CD14-positive monocyte (primary cell): ENCODE results near the gene PPP1R1C. TPM values are rescaled to one million over a fixed set of nuclear protein-coding genes. Genes with fewer than 3 reads are reported as not detected.

Experiments used
- DNase-seq, 3 donors: peaks; one replicate each; pipeline ENCODE4 v3.0.0-alpha.2; 2011 to 2022
- H2AFZ ChIP-seq: 2 replicates; pipeline ENCODE4 v1.6.0; 2012; ENCODE audit warnings: mild to moderate bottlenecking, low read depth, low read length, inconsistent platforms; ENCODE audit not compliant: insufficient read depth, poor library complexity, severe bottlenecking
- H3K27ac ChIP-seq, 2 donors: 1 replicate in 1 of 2; 2 replicates in 1 of 2; pipeline ENCODE4 v1.5.1; 2012 to 2013; ENCODE audit warnings: low read length in 2 of 2, control low read depth in 1 of 2, inconsistent platforms in 1 of 2, low read depth in 1 of 2, mild to moderate bottlenecking in 1 of 2
- H3K27me3 ChIP-seq, 2 donors: one replicate each; pipeline versions ENCODE4 v1.6.0 to v1.6.1; 2011 to 2013; ENCODE audit warnings: low read length in 2 of 2; ENCODE audit not compliant: control insufficient read depth in 2 of 2, insufficient read depth in 2 of 2
- H3K36me3 ChIP-seq, 2 donors: replicated peaks in 1 of 2; 1 replicate in 1 of 2; 2 replicates in 1 of 2; pipeline versions ENCODE4 v1.5.1 to v1.6.1; 2012 to 2013; ENCODE audit warnings: low read length in 2 of 2, control low read depth in 1 of 2, inconsistent platforms in 1 of 2, mild to moderate bottlenecking in 1 of 2; ENCODE audit not compliant: insufficient read depth in 2 of 2, control insufficient read depth in 1 of 2
- H3K4me1 ChIP-seq, 2 donors: 1 replicate in 1 of 2; 2 replicates in 1 of 2; pipeline versions ENCODE4 v1.5.1 to v1.6.1; 2012 to 2013; ENCODE audit warnings: low read length in 2 of 2, control low read depth in 1 of 2, inconsistent platforms in 1 of 2, mild to moderate bottlenecking in 1 of 2, moderate library complexity in 1 of 2; ENCODE audit not compliant: insufficient read depth in 2 of 2, control insufficient read depth in 1 of 2
- H3K4me2 ChIP-seq: replicated peaks from 2 replicates; pipeline ENCODE3; 2012; ENCODE audit warnings: low read length, moderate library complexity, mild to moderate bottlenecking; ENCODE audit not compliant: poor library complexity, severe bottlenecking; ENCODE audit errors: extremely low read depth
- H3K4me3 ChIP-seq, 3 experiments: fragments of 200-600 bp in 1 of 3; sonication (generic) in 1 of 3; replicated peaks in 1 of 3; 1 replicate in 2 of 3; 2 replicates in 1 of 3; pipeline ENCODE4 v1.5.1; 2011 to 2013; ENCODE audit warnings: low read length in 3 of 3, mild to moderate bottlenecking in 3 of 3, control low read depth in 2 of 3, low read depth in 2 of 3, inconsistent platforms in 1 of 3, moderate library complexity in 1 of 3
- H3K79me2 ChIP-seq: 2 replicates; pipeline ENCODE4 v1.6.0; 2012; ENCODE audit warnings: mild to moderate bottlenecking, control low read depth, inconsistent platforms, low read length, moderate library complexity; ENCODE audit not compliant: insufficient read depth
- H3K9ac ChIP-seq: 2 replicates; pipeline ENCODE4 v1.6.0; 2017; ENCODE audit warnings: low read length, mild to moderate bottlenecking; ENCODE audit not compliant: insufficient read depth, poor library complexity, severe bottlenecking
- H3K9me3 ChIP-seq, 2 donors: replicated peaks in 1 of 2; 1 replicate in 1 of 2; 2 replicates in 1 of 2; pipeline versions ENCODE4 v1.5.1 to v1.6.1; 2012 to 2013; ENCODE audit warnings: low read length in 2 of 2, control low read depth in 1 of 2; ENCODE audit not compliant: control insufficient read depth in 1 of 2, insufficient read depth in 1 of 2
- H4K20me1 ChIP-seq: 2 replicates; pipeline ENCODE4 v1.6.0; 2012; ENCODE audit warnings: mild to moderate bottlenecking, low read length, control low read depth, moderate library complexity; ENCODE audit not compliant: insufficient read depth
- H3K27ac Mint-ChIP-seq, 7 donors: one replicate each; pipeline ENCODE4 v1.8.0; 2020; ENCODE audit warnings: mild to moderate bottlenecking in 7 of 7, mixed read lengths in 7 of 7, moderate library complexity in 6 of 7, inconsistent platforms in 2 of 7
- H3K27me3 Mint-ChIP-seq, 3 donors: one replicate each; pipeline ENCODE4 v1.8.0; 2021 to 2022; ENCODE audit warnings: low read depth in 3 of 3, mild to moderate bottlenecking in 3 of 3, mixed read lengths in 3 of 3, moderate library complexity in 3 of 3, inconsistent platforms in 1 of 3
- H3K36me3 Mint-ChIP-seq, 2 donors: one replicate each; pipeline ENCODE4 v1.8.0; 2020; ENCODE audit warnings: mixed read lengths in 2 of 2, inconsistent platforms in 1 of 2, mild to moderate bottlenecking in 1 of 2
- H3K4me1 Mint-ChIP-seq: one replicate; pipeline ENCODE4 v1.8.0; 2020; ENCODE audit warnings: mild to moderate bottlenecking, mixed read lengths
- H3K4me3 Mint-ChIP-seq, 2 donors: one replicate each; pipeline ENCODE4 v1.8.0; 2020; ENCODE audit warnings: mild to moderate bottlenecking in 2 of 2, mixed read lengths in 2 of 2, moderate library complexity in 1 of 2
- H3K9me3 Mint-ChIP-seq, 7 donors: one replicate each; pipeline ENCODE4 v1.8.0; 2020 to 2022; ENCODE audit warnings: mixed read lengths in 7 of 7, mild to moderate bottlenecking in 6 of 7, moderate library complexity in 6 of 7, inconsistent platforms in 2 of 7
- WGBS: methylation state at CpG from one replicate; pipeline ENCODE4 v1.1.5; 2013; ENCODE audit warnings: missing lambda C conversion rate; ENCODE audit not compliant: insufficient coverage; 5-methylcytosine and 5-hydroxymethylcytosine counted together
- intact Hi-C, 2 donors: fragments of 100-400 bp; cut with micrococcal nuclease; formaldehyde crosslinking; loops; one replicate each; pipeline versions ENCODE4 v1.15.0 to v1.15.1; 2023
- polyA plus RNA-seq, 3 donors: library from polyadenylated mRNA; depleted of rRNA in 1 of 3; unstranded in 2 of 3; stranded (reverse) in 1 of 3; fragments of 300-500 nt in 2 of 3; fragments of >200 nt in 1 of 3; fragmentation: Illumina TruSeq in 2 of 3; gene quantifications; 1 replicate in 2 of 3; 2 replicates in 1 of 3; pipeline ENCODE4 v1.2.3, GENCODE V29; 2012 to 2021
- TF ChIP-seq, protein P1 (sequence below): fragments of 200-600 bp; IDR thresholded peaks from one replicate; pipeline ENCODE4 v1.8.0; 2022; ENCODE audit warnings: antibody characterized with exemption, mild to moderate bottlenecking

The PPP1R1C gene
- polyA plus RNA-seq, 3 donors, result not detected

DNA sequence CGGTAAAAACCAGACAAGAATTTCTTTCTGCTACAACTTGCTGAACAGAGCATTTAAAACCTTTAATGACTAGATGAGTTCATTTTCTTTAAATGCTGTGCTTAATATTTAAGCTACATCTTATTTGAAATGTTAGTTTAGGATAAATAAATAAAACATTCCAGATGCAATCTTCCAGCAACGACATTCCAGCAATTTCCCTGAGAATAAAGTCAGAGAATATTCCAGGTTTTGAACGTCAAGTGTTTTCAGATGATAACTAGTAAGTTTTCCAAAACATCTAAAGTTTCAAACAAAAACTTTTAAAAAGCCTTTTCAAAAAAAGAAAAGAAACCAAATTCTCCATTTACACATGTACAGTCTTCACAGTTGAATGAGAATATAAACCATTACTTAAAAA lies 104.8 kb downstream of the PPP1R1C start:
- TF ChIP-seq, protein P1, sequence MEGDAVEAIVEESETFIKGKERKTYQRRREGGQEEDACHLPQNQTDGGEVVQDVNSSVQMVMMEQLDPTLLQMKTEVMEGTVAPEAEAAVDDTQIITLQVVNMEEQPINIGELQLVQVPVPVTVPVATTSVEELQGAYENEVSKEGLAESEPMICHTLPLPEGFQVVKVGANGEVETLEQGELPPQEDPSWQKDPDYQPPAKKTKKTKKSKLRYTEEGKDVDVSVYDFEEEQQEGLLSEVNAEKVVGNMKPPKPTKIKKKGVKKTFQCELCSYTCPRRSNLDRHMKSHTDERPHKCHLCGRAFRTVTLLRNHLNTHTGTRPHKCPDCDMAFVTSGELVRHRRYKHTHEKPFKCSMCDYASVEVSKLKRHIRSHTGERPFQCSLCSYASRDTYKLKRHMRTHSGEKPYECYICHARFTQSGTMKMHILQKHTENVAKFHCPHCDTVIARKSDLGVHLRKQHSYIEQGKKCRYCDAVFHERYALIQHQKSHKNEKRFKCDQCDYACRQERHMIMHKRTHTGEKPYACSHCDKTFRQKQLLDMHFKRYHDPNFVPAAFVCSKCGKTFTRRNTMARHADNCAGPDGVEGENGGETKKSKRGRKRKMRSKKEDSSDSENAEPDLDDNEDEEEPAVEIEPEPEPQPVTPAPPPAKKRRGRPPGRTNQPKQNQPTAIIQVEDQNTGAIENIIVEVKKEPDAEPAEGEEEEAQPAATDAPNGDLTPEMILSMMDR, result no peak
- intact Hi-C loops, result no loop called here
- H3K27ac ChIP-seq, result no peak overlapping the region
- Mint-ChIP-seq H3K4me1 (no peaks in the 10 kb centered on the region), H3K27ac (no peak overlapping the region), H3K4me3 (no peak overlapping the region), H3K9me3 (peaks cover 2 to 18% (median 11%) of the 10 kb centered on the region in 7 donors), H3K36me3 (no peaks in the 10 kb centered on the region), H3K27me3 (peaks cover 0 to 1% (median 1%) of the 10 kb centered on the region in 3 donors)
- H3K79me2 ChIP-seq, result no peaks in the 10 kb centered on the region
- WGBS, result no CpG with 5 or more reads among the region's 3 CpGs
- H3K4me2 ChIP-seq, result no peak overlapping the region
- H3K36me3 ChIP-seq, result no peaks in the 10 kb centered on the region
- no peaks in the 10 kb centered on the region for H3K27me3 ChIP-seq
- no peaks in the 10 kb centered on the region for H4K20me1 ChIP-seq
- H2AFZ ChIP-seq, result no peak overlapping the region
- no peak overlapping the region for H3K4me3 ChIP-seq
- no peak for DNase-seq
- no peaks in the 10 kb centered on the region for H3K4me1 ChIP-seq
- no peak overlapping the region for H3K9ac ChIP-seq
- H3K9me3 ChIP-seq, result peaks cover 0 to 6% of the 10 kb centered on the region in 2 donors

DNA sequence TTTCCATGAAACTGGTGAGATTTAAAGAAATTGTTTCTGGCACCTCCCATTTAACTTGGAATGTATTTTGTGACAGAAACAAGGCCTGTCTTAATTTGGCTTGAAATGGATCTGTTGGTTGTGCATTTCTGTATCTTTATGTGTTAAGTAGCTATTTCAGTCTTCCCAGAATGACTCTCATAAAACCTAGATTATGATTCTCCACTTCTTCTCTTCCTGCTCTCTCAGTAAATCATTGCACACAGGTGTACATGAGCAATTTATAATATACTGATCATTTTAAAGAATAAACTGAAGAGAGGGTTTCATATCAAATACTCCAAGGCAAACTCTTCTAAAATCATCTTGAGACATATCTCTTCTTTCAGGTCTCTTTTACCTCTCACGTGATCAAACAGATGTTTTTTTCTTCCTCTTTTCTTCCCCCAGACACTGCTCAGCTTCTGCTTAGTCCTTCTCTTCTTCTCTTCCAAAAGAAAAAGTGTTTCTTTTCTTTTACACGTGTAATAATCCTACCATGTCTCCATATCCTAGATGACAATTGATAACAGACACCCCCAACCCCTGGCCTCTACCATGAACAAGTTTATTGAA lies 112.0 kb downstream of the PPP1R1C start:
- intact Hi-C loops, result no loop called here
- H3K4me3 Mint-ChIP-seq, result no peak overlapping the region
- no peak for DNase-seq

More for the DNA sequence above, 112.0 kb downstream of the PPP1R1C start:
- no peak overlapping the region for H3K27ac Mint-ChIP-seq
- WGBS, result 0% methylated on average over 1 of the region's 2 CpGs
- Histone ChIP-seq H3K4me2 (no peak overlapping the region), H3K4me1 (no peaks in the 10 kb centered on the region), H3K27me3 (no peaks in the 10 kb centered on the region), H3K27ac (no peak overlapping the region), H2AFZ (no peak overlapping the region), H3K9me3 (peaks cover 0 to 5% of the 10 kb centered on the region in 2 donors), H3K79me2 (no peaks in the 10 kb centered on the region), H3K9ac (no peak overlapping the region), H4K20me1 (no peaks in the 10 kb centered on the region), H3K4me3 (no peak overlapping the region), H3K36me3 (no peaks in the 10 kb centered on the region)
- no peaks in the 10 kb centered on the region for H3K36me3 Mint-ChIP-seq
- peaks cover 6% of the 10 kb centered on the region for H3K4me1 Mint-ChIP-seq
- H3K27me3 Mint-ChIP-seq, result peaks cover 0 to 2% (median 0%) of the 10 kb centered on the region in 3 donors
- peaks cover 0 to 16% (median 7%) of the 10 kb centered on the region in 7 donors for H3K9me3 Mint-ChIP-seq
- TF ChIP-seq, protein P1, result no peak
